ENCODE measurements around the gene LRRC63.

- TF ChIP-seq POLR2A (IDR thresholded peaks at IDR 0.05) (no peak), CTCF (IDR thresholded peaks at IDR 0.05) (no peak)
These were observed 17.5 kb downstream of the LRRC63 start for GRCh38 chr13:46229251-46229650.
